WTC11 (cell line): ENCODE measurements around the gene PDZD2. TPM values are rescaled to one million over a fixed set of nuclear protein-coding genes. Genes with fewer than 3 reads are reported as not detected.

Experiments
- ATAC-seq: fragments of 200-7000 bp; cut with Tn5 transposase; 2 replicates; pipeline ENCODE4 v1.10.0; 2021; ENCODE audit warnings: mild to moderate bottlenecking, moderate library complexity
- CTCF ChIA-PET: fragments of 300-600 bp; sonication (Branson Sonifier 250); formaldehyde crosslinking; loops from one replicate; lab custom pipeline; 2021; ENCODE audit warnings: antibody characterized with exemption; lab: Charles Lee
- POLR2A ChIA-PET: fragments of 350-600 bp; sonication (Branson Sonifier 250); formaldehyde crosslinking; loops from one replicate; lab custom pipeline; 2021; ENCODE audit warnings: antibody characterized with exemption; lab: Charles Lee
- DNase-seq: peaks from one replicate; pipeline ENCODE4 v3.0.0; 2021; ENCODE audit warnings: low spot score
- H3K27ac Mint-ChIP-seq: 2 replicates; pipeline ENCODE4 v1.8.0; 2021; ENCODE audit warnings: mixed read lengths
- H3K27me3 Mint-ChIP-seq: 2 replicates; pipeline ENCODE4 v1.8.0; 2021; ENCODE audit warnings: low read depth, mild to moderate bottlenecking, moderate library complexity, mixed read lengths
- H3K36me3 Mint-ChIP-seq: 2 replicates; pipeline ENCODE4 v1.8.0; 2021; ENCODE audit warnings: mixed read lengths
- H3K4me1 Mint-ChIP-seq: 2 replicates; pipeline ENCODE4 v1.8.0; 2022; ENCODE audit warnings: mixed read lengths
- H3K4me3 Mint-ChIP-seq: 2 replicates; pipeline ENCODE4 v1.8.0; 2021; ENCODE audit warnings: mild to moderate bottlenecking, moderate library complexity, mixed read lengths
- H3K9me3 Mint-ChIP-seq: 2 replicates; pipeline ENCODE4 v1.8.0; 2021; ENCODE audit warnings: mixed read lengths
- ATF1 ChIP-seq: sonication (generic); formaldehyde crosslinking; IDR thresholded peaks from 2 replicates; pipeline ENCODE4 v1.8.1; 2023; ENCODE audit warnings: mild to moderate bottlenecking, moderate library complexity, missing genetic modification reagents
- CREB1 ChIP-seq: sonication (generic); formaldehyde crosslinking; IDR thresholded peaks from 2 replicates; pipeline ENCODE4 v1.8.0; 2023; ENCODE audit warnings: mild to moderate bottlenecking, missing genetic modification reagents
- EMX1 ChIP-seq: fragments of 250-450 bp; sonication (Bioruptor Pico); IDR thresholded peaks from 2 replicates; pipeline ENCODE4 v1.8.0; 2021; ENCODE audit warnings: mild to moderate bottlenecking
- FOXJ3 ChIP-seq: sonication (generic); formaldehyde crosslinking; IDR thresholded peaks from 2 replicates; pipeline ENCODE4 v1.9.0; 2021; ENCODE audit warnings: missing genetic modification reagents, mild to moderate bottlenecking, borderline replicate concordance
- FOXK1 ChIP-seq: sonication (generic); formaldehyde crosslinking; IDR thresholded peaks from 2 replicates; pipeline ENCODE4 v1.8.0; 2022; ENCODE audit warnings: mild to moderate bottlenecking, moderate library complexity, missing genetic modification reagents
- HMGA2 ChIP-seq: fragments of 250-450 bp; sonication (Bioruptor Pico); IDR thresholded peaks from 2 replicates; pipeline ENCODE4 v1.4.0; 2021; ENCODE audit warnings: mild to moderate bottlenecking, moderate library complexity
- KAT7 ChIP-seq: sonication (generic); formaldehyde crosslinking; IDR thresholded peaks from 2 replicates; pipeline ENCODE4 v1.8.1; 2023; ENCODE audit warnings: missing genetic modification reagents, mild to moderate bottlenecking, borderline replicate concordance
- NFYB ChIP-seq: sonication (generic); formaldehyde crosslinking; conservative IDR thresholded peaks from 2 replicates; pipeline ENCODE4 v1.8.0; 2022; ENCODE audit warnings: low read depth, missing genetic modification reagents
- NR1H2 ChIP-seq: sonication (generic); formaldehyde crosslinking; IDR thresholded peaks from 2 replicates; pipeline ENCODE4 v1.9.0; 2021; ENCODE audit warnings: mild to moderate bottlenecking, moderate library complexity, missing genetic modification reagents
- TCF7 ChIP-seq: sonication (generic); formaldehyde crosslinking; IDR thresholded peaks from 2 replicates; pipeline ENCODE4 v1.8.0; 2022; ENCODE audit warnings: mild to moderate bottlenecking, low read depth, missing genetic modification reagents, moderate library complexity
- ZNF121 ChIP-seq: sonication (generic); formaldehyde crosslinking; IDR thresholded peaks from 2 replicates; pipeline ENCODE4 v1.8.0; 2023; ENCODE audit warnings: missing genetic modification reagents
- ZNF219 ChIP-seq: sonication (generic); formaldehyde crosslinking; IDR thresholded peaks from 2 replicates; pipeline ENCODE4 v1.8.0; 2023; ENCODE audit warnings: missing genetic modification reagents, mild to moderate bottlenecking, borderline replicate concordance
- ZNF232 ChIP-seq: sonication (generic); formaldehyde crosslinking; IDR thresholded peaks from 2 replicates; pipeline ENCODE4 v1.8.0; 2022; ENCODE audit warnings: mild to moderate bottlenecking, missing genetic modification reagents
- ZNF263 ChIP-seq: sonication (generic); formaldehyde crosslinking; IDR thresholded peaks from 2 replicates; pipeline ENCODE4 v1.8.1; 2022; ENCODE audit warnings: low read depth, mild to moderate bottlenecking, moderate library complexity, missing genetic modification reagents
- ZNF396 ChIP-seq: fragments of 250-450 bp; sonication (Bioruptor Pico); IDR thresholded peaks from 2 replicates; pipeline ENCODE4 v1.8.0; 2021; ENCODE audit warnings: mild to moderate bottlenecking, moderate library complexity, borderline replicate concordance
- ZNF671 ChIP-seq: fragments of 250-450 bp; sonication (Bioruptor Pico); IDR thresholded peaks from 2 replicates; pipeline ENCODE4 v1.8.0; 2021; ENCODE audit warnings: mild to moderate bottlenecking
- total RNA-seq: library from RNA; stranded (reverse); gene quantifications from 3 replicates; pipeline ENCODE4 v1.2.3, GENCODE V29; 2021
- TF ChIP-seq, protein P1 (sequence below): sonication (generic); formaldehyde crosslinking; IDR thresholded peaks from 2 replicates; pipeline ENCODE4 v1.8.0; 2023; ENCODE audit warnings: missing genetic modification reagents
- TF ChIP-seq, protein P2 (sequence below): fragments of 250-450 bp; sonication (Bioruptor Pico); IDR thresholded peaks from 2 replicates; pipeline ENCODE4 v1.9.0; 2021; ENCODE audit warnings: mild to moderate bottlenecking
- TF ChIP-seq, protein P3 (sequence below): sonication (generic); formaldehyde crosslinking; conservative IDR thresholded peaks from 2 replicates; pipeline ENCODE4 v1.8.1; 2022; ENCODE audit warnings: mild to moderate bottlenecking, missing genetic modification reagents
- TF ChIP-seq, protein P4 (sequence below): sonication (generic); formaldehyde crosslinking; IDR thresholded peaks from 2 replicates; pipeline ENCODE4 v1.8.1; 2023; ENCODE audit warnings: mild to moderate bottlenecking, missing genetic modification reagents
- TF ChIP-seq, protein P5 (sequence below): sonication (generic); formaldehyde crosslinking; IDR thresholded peaks from 2 replicates; pipeline ENCODE4 v1.8.1; 2022; ENCODE audit warnings: low read depth, missing genetic modification reagents, borderline replicate concordance
- TF ChIP-seq, protein P6 (sequence below): sonication (generic); formaldehyde crosslinking; IDR thresholded peaks from 2 replicates; pipeline ENCODE4 v1.8.1; 2023; ENCODE audit warnings: mild to moderate bottlenecking, moderate library complexity, missing genetic modification reagents
- TF ChIP-seq, protein P7 (sequence below): sonication (generic); formaldehyde crosslinking; IDR thresholded peaks from 2 replicates; pipeline ENCODE4 v1.8.1; 2022; ENCODE audit warnings: low read depth, mild to moderate bottlenecking, moderate library complexity, missing genetic modification reagents, borderline replicate concordance

Gene PDZD2
- total RNA-seq, 1 experiment from 2014 or later, result 11.4 TPM

DNA sequence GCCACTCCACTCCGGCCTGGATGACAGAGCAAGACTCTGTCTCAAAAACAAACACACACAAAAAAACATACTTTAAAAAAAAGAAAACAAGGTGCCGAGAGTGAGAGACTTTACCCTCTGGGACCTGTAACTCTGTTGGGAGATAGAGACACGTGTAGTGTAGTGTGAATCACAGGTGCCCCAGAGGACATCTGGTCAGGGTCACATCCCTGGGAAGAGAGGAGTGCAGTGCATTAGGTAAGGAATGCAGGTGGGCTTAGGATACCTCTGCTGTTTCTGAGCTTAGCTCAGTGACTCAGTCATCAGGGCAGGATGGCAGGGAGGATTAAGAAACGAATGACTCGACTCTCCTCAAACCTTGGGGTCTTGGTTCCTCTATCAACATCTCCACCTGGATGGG is 360.5 kb downstream of the PDZD2 start:
- peaks cover 7% of the 10 kb centered on the region for H3K36me3 Mint-ChIP-seq
- CTCF ChIA-PET, result interaction anchor here (0.9 kb wide), 1 partner anchor 174 kb away, joined by 4 read pairs; no protein-coding TSS in a partner anchor
- H3K27ac Mint-ChIP-seq, result no peak overlapping the region; the same call in 1 of the 2 replicates
- DNase-seq, result no peak
- peaks cover 20% of the 10 kb centered on the region for H3K4me1 Mint-ChIP-seq
- no peak for ATAC-seq
- H3K27me3 Mint-ChIP-seq, result no peaks in the 10 kb centered on the region
- no peaks in the 10 kb centered on the region for H3K9me3 Mint-ChIP-seq
- POLR2A ChIA-PET, result interaction anchor here (0.7 kb wide), 1 partner anchor 38 kb away, joined by 7 read pairs; no protein-coding TSS in a partner anchor
- TF ChIP-seq, protein P1, sequence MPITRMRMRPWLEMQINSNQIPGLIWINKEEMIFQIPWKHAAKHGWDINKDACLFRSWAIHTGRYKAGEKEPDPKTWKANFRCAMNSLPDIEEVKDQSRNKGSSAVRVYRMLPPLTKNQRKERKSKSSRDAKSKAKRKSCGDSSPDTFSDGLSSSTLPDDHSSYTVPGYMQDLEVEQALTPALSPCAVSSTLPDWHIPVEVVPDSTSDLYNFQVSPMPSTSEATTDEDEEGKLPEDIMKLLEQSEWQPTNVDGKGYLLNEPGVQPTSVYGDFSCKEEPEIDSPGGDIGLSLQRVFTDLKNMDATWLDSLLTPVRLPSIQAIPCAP (CRISPR knock-in tag), result no peak
- TF ChIP-seq ATF1 (CRISPR knock-in tag), result no peak
- TF ChIP-seq, protein P2, sequence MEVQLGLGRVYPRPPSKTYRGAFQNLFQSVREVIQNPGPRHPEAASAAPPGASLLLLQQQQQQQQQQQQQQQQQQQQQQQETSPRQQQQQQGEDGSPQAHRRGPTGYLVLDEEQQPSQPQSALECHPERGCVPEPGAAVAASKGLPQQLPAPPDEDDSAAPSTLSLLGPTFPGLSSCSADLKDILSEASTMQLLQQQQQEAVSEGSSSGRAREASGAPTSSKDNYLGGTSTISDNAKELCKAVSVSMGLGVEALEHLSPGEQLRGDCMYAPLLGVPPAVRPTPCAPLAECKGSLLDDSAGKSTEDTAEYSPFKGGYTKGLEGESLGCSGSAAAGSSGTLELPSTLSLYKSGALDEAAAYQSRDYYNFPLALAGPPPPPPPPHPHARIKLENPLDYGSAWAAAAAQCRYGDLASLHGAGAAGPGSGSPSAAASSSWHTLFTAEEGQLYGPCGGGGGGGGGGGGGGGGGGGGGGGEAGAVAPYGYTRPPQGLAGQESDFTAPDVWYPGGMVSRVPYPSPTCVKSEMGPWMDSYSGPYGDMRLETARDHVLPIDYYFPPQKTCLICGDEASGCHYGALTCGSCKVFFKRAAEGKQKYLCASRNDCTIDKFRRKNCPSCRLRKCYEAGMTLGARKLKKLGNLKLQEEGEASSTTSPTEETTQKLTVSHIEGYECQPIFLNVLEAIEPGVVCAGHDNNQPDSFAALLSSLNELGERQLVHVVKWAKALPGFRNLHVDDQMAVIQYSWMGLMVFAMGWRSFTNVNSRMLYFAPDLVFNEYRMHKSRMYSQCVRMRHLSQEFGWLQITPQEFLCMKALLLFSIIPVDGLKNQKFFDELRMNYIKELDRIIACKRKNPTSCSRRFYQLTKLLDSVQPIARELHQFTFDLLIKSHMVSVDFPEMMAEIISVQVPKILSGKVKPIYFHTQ (CRISPR knock-in tag), result no peak
- TF ChIP-seq, protein P3, sequence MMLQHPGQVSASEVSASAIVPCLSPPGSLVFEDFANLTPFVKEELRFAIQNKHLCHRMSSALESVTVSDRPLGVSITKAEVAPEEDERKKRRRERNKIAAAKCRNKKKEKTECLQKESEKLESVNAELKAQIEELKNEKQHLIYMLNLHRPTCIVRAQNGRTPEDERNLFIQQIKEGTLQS, result no peak
- TF ChIP-seq, protein P4, sequence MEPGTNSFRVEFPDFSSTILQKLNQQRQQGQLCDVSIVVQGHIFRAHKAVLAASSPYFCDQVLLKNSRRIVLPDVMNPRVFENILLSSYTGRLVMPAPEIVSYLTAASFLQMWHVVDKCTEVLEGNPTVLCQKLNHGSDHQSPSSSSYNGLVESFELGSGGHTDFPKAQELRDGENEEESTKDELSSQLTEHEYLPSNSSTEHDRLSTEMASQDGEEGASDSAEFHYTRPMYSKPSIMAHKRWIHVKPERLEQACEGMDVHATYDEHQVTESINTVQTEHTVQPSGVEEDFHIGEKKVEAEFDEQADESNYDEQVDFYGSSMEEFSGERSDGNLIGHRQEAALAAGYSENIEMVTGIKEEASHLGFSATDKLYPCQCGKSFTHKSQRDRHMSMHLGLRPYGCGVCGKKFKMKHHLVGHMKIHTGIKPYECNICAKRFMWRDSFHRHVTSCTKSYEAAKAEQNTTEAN, result no peak
- no peak for TF ChIP-seq HMGA2 (CRISPR knock-in tag)
- TF ChIP-seq, all 79 proteins: peak for 0
- no peak overlapping the region for H3K4me3 Mint-ChIP-seq

DNA sequence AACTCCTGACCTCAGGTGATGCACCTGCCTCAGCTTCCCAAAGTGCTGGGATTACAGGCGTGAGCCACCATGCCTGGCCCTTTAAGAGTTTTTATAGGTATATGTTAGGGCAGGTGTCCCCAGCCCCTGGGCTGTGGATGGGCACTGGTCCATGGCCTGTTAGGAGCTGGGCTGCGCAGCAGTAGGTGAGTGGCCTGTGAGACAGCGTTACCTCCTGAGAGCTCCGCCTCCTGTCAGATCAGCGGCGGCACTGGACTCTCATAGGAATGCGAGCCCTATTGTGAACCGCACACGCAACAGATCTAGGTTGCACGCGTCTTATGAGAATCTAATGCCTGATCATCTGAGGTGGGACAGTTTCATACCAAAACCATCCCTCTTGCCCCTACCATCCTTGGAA is 361.8 kb downstream of the PDZD2 start:
- Mint-ChIP-seq H3K36me3 (peaks cover 7% of the 10 kb centered on the region), H3K9me3 (no peaks in the 10 kb centered on the region), H3K27ac (peak overlapping the region; percentile 6; the same call in 1 of the 2 replicates), H3K4me3 (no peak overlapping the region), H3K4me1 (peaks cover 17% of the 10 kb centered on the region), H3K27me3 (no peaks in the 10 kb centered on the region)
- ChIA-PET CTCF (interaction anchor here (0.6 to 0.7 kb wide), 4 partner anchors 10 to 591 kb away, joined by 3 to 7 read pairs (median 4); no protein-coding TSS in a partner anchor), POLR2A (no interaction called here)
- ATAC-seq (no peak), DNase-seq (no peak)
- no peak for TF ChIP-seq HMGA2 (CRISPR knock-in tag)
- TF ChIP-seq NFYB (CRISPR knock-in tag), result no peak
- TF ChIP-seq, protein P5, sequence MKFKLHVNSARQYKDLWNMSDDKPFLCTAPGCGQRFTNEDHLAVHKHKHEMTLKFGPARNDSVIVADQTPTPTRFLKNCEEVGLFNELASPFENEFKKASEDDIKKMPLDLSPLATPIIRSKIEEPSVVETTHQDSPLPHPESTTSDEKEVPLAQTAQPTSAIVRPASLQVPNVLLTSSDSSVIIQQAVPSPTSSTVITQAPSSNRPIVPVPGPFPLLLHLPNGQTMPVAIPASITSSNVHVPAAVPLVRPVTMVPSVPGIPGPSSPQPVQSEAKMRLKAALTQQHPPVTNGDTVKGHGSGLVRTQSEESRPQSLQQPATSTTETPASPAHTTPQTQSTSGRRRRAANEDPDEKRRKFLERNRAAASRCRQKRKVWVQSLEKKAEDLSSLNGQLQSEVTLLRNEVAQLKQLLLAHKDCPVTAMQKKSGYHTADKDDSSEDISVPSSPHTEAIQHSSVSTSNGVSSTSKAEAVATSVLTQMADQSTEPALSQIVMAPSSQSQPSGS (CRISPR knock-in tag), result no peak
- TF ChIP-seq, protein P1 (CRISPR knock-in tag), result no peak
- no peak for TF ChIP-seq EMX1 (CRISPR knock-in tag)
- no peak for TF ChIP-seq CREB1
- TF ChIP-seq ZNF232 (CRISPR knock-in tag), result no peak
- no peak for TF ChIP-seq ZNF396
- TF ChIP-seq TCF7 (CRISPR knock-in tag), result no peak
- no peak for TF ChIP-seq ZNF671
- no peak for TF ChIP-seq FOXK1 (CRISPR knock-in tag)
- TF ChIP-seq KAT7, result no peak
- no peak for TF ChIP-seq ZNF219 (CRISPR knock-in tag)
- TF ChIP-seq ZNF121 (CRISPR knock-in tag), result no peak
- no peak for TF ChIP-seq FOXJ3
- TF ChIP-seq, protein P6, sequence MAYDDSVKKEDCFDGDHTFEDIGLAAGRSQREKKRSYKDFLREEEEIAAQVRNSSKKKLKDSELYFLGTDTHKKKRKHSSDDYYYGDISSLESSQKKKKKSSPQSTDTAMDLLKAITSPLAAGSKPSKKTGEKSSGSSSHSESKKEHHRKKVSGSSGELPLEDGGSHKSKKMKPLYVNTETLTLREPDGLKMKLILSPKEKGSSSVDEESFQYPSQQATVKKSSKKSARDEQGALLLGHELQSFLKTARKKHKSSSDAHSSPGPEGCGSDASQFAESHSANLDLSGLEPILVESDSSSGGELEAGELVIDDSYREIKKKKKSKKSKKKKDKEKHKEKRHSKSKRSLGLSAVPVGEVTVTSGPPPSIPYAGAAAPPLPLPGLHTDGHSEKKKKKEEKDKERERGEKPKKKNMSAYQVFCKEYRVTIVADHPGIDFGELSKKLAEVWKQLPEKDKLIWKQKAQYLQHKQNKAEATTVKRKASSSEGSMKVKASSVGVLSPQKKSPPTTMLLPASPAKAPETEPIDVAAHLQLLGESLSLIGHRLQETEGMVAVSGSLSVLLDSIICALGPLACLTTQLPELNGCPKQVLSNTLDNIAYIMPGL, result no peak
- TF ChIP-seq ZNF263 (CRISPR knock-in tag), result no peak
- TF ChIP-seq NR1H2 (CRISPR knock-in tag), result no peak
- TF ChIP-seq, protein P7, sequence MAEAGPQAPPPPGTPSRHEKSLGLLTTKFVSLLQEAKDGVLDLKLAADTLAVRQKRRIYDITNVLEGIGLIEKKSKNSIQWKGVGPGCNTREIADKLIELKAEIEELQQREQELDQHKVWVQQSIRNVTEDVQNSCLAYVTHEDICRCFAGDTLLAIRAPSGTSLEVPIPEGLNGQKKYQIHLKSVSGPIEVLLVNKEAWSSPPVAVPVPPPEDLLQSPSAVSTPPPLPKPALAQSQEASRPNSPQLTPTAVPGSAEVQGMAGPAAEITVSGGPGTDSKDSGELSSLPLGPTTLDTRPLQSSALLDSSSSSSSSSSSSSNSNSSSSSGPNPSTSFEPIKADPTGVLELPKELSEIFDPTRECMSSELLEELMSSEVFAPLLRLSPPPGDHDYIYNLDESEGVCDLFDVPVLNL, result no peak
